ENCODE measurements around the gene MRPL36. TPM values are rescaled to one million over a fixed set of nuclear protein-coding genes. Genes with fewer than 3 reads are reported as not detected.

Gene MRPL36
- total RNA-seq, 4 donors from 2014 or later = 26.7 to 37.4 (median 32.7) TPM

DNA sequence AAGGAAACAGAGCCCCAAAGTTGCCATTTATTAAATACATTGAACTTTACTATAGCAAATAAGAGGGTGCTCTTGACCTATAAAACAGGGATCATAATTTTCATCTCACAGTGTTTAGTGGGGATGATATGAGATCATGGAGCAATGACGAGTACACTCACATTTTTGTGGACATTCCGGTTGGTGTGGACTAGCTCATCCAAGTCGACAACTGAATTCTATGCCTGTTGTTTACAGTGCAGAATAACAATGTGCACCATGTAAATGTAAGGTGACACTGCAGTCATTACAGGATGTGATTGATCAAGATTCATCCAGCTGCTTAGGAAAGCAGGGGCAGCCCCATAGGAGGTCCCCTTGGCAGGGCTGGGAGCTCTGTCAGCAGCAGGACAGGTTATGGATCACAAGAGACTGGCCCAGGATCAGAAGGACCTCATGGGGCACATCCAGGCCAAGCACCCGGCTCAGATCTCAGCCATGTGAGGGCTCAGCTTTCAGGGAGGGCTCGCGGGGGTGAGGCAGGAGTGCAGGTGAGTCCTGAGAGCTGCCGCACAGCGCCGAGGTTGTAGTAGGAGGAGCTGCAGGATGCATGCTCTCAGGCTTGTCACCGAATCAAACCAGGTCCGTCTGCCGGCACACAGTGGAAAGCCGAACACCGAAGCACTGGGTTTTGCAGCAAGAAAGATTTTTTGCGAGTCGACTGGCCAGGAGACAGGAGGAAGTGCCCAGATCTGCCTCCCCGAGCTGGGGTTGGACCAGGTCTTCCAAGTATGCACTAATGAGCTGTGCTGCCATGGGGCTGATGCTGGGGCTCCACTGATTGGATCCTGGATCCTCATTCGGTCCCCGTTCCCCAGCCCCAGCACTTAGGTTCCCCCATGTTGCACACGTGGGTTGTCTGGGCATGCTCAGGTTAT, 28.2 kb downstream of the MRPL36 start:
- intact Hi-C loops (cut with DNase I; ENCODE audit: low total_unique reads) (no loop called here), in situ Hi-C loops (cut with MboI; ENCODE audit: low pct_ligation_motif_present in 1 of 4, low pct_unique_long_range_greater_than_20kb in 1 of 4, low sequenced_read_pairs in 3 of 4) (loop anchor here in 2 of 4 donors (25.0 kb wide), 1 partner anchor 241 kb away; no protein-coding TSS in a partner anchor)
- WGBS, 2 donors (ENCODE audit: low coverage in 1 of 2) = 77% methylated on average over 20 of the region's 20 CpGs; no CpG with 5 or more reads in 1 of the 2 donors
- DNase-seq = no peak
- no peak overlapping the region for H3K4me3 ChIP-seq
- no peaks in the 10 kb centered on the region for H3K36me3 ChIP-seq
- TF ChIP-seq, protein P1, sequence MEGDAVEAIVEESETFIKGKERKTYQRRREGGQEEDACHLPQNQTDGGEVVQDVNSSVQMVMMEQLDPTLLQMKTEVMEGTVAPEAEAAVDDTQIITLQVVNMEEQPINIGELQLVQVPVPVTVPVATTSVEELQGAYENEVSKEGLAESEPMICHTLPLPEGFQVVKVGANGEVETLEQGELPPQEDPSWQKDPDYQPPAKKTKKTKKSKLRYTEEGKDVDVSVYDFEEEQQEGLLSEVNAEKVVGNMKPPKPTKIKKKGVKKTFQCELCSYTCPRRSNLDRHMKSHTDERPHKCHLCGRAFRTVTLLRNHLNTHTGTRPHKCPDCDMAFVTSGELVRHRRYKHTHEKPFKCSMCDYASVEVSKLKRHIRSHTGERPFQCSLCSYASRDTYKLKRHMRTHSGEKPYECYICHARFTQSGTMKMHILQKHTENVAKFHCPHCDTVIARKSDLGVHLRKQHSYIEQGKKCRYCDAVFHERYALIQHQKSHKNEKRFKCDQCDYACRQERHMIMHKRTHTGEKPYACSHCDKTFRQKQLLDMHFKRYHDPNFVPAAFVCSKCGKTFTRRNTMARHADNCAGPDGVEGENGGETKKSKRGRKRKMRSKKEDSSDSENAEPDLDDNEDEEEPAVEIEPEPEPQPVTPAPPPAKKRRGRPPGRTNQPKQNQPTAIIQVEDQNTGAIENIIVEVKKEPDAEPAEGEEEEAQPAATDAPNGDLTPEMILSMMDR (IDR thresholded peaks at IDR 0.05) = no peak
- no peaks in the 10 kb centered on the region for H3K4me1 ChIP-seq
- H3K9me3 ChIP-seq = no peaks in the 10 kb centered on the region
- no peak overlapping the region for H3K27ac ChIP-seq
- H3K27me3 ChIP-seq = no peaks in the 10 kb centered on the region

DNA sequence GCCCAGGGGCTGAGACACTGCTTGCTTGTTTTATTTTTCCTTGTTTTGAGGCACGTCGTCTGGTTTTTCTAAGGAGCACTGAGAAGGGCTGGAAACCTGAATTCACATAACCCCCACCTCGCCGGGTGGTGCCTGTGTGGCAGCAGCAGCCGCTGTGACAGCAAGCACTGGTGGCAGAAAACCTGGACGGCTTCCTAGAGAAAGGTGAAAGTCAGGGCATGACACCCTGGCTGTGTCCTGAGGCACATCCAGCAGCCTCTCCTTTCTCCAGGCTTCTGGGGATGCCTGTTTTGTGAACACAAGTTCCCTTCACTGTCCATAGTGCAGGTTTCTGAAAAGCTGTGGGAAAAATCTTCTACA, 29.2 kb downstream of the MRPL36 start:
- intact Hi-C loops (cut with DNase I; ENCODE audit: low total_unique reads) (no loop called here), in situ Hi-C loops (cut with MboI; ENCODE audit: low pct_ligation_motif_present in 1 of 4, low pct_unique_long_range_greater_than_20kb in 1 of 4, low sequenced_read_pairs in 3 of 4) (loop anchor here in 2 of 4 donors (25.0 kb wide), 1 partner anchor 242 kb away; no protein-coding TSS in a partner anchor)
- H3K9me3 ChIP-seq = no peaks in the 10 kb centered on the region
- no peak for DNase-seq
- no peak for TF ChIP-seq POLR2AphosphoS5 (IDR thresholded peaks at IDR 0.05)
- TF ChIP-seq, protein P1 (IDR thresholded peaks at IDR 0.05) = no peak
- TF ChIP-seq POLR2A (IDR thresholded peaks at IDR 0.05) = no peak
- no peak for TF ChIP-seq EP300 (IDR thresholded peaks at IDR 0.05; ENCODE audit: low read depth)
- no peak overlapping the region for H3K27ac ChIP-seq
- WGBS, 2 donors (ENCODE audit: low coverage in 1 of 2) = 71% methylated on average over 6 of the region's 6 CpGs; no CpG with 5 or more reads in 1 of the 2 donors
- no peaks in the 10 kb centered on the region for H3K4me1 ChIP-seq
- no peak overlapping the region for H3K4me3 ChIP-seq
- H3K27me3 ChIP-seq = peaks cover 3% of the 10 kb centered on the region
- H3K36me3 ChIP-seq = no peaks in the 10 kb centered on the region

DNA sequence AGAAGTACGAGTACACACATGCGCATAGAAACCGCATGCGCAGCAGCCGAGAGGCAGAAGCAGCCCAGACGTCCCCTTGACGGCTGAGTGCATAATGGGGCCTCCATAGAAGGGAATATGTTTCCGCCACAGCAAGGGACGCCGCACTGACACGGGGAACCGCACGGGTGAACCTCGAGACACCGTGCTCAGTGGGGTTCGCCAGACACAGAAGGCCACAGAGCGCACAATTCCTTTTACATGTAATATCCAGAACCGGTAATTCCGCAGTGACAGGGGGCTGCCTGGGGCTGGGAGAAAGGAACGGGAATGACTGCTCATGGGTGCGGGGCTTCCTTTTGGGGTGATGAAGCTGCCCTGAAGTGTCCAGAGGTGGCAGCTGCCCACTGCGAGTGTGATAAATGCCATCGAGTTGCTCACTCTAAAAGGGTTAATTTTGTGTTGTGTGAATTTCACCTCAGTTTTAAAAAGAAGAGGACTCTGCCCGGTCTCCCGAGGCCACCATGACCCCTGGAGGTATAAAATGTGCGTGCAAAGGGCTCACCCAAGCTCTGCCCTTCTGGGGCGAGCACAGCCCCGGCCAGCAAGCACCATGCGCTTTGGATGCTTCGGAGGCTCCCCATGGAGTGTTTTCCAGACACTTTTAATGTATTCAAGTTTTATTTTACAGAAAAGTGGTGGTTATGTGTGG, 29.7 kb downstream of the MRPL36 start:
- no peak for DNase-seq
- 87% methylated on average over 30 of the region's 30 CpGs; no CpG with 5 or more reads in 1 of the 2 donors for WGBS, 2 donors (ENCODE audit: low coverage in 1 of 2)
- intact Hi-C loops (cut with DNase I; ENCODE audit: low total_unique reads) (no loop called here), in situ Hi-C loops (cut with MboI; ENCODE audit: low pct_ligation_motif_present in 1 of 4, low pct_unique_long_range_greater_than_20kb in 1 of 4, low sequenced_read_pairs in 3 of 4) (loop anchor here in 2 of 4 donors (25.0 kb wide), 1 partner anchor 242 kb away; no protein-coding TSS in a partner anchor)
- H3K27ac ChIP-seq = no peak overlapping the region
- H3K4me1 ChIP-seq = no peaks in the 10 kb centered on the region
- no peaks in the 10 kb centered on the region for H3K36me3 ChIP-seq
- H3K9me3 ChIP-seq = no peaks in the 10 kb centered on the region
- no peak for TF ChIP-seq POLR2AphosphoS5 (IDR thresholded peaks at IDR 0.05)
- TF ChIP-seq EP300 (IDR thresholded peaks at IDR 0.05; ENCODE audit: low read depth) = no peak
- TF ChIP-seq, protein P1 (IDR thresholded peaks at IDR 0.05) = no peak
- H3K27me3 ChIP-seq = peaks cover 8% of the 10 kb centered on the region
- H3K4me3 ChIP-seq = no peak overlapping the region

DNA sequence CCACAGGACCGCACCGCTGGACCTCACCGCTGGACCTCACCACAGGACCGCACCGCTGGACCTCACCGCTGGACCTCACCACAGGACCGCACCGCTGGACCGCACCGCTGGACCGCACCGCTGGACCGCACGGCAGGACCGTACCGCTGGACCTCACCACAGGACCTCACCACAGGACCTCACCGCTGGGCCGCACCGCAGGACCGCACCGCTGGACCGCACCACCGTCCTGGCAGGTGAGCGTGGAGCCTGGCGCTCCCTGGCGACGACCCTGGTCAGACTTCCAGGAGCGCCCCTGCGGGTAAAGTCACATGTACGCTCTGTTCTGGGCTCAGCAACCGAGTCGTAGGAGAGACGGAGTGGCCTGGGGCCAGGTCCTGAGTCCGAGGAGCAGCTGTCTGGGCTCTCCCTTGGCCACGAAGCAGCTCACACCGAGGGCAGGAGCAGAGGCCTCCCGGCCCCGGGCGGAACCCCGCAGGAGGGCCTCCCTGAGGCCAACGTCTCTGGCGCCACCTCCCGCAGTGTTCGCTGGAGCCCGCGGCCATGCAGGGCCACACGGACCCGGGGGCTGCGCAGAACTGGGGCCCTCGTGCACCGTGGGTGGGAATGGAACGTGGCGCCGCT, 30.5 kb downstream of the MRPL36 start:
- H3K9me3 ChIP-seq = no peaks in the 10 kb centered on the region
- H3K27ac ChIP-seq = no peak overlapping the region
- no peak for DNase-seq
- whole genome bisulfite sequencing, 2 donors (ENCODE audit: low coverage in 1 of 2) = 60 to 96% methylated on average over 2 to 17 of the region's 54 CpGs
- intact Hi-C loops (cut with DNase I; ENCODE audit: low total_unique reads) (no loop called here), in situ Hi-C loops (cut with MboI; ENCODE audit: low pct_ligation_motif_present in 1 of 4, low pct_unique_long_range_greater_than_20kb in 1 of 4, low sequenced_read_pairs in 3 of 4) (loop anchor here in 2 of 4 donors (25.0 kb wide), 1 partner anchor 243 kb away; no protein-coding TSS in a partner anchor)
- H3K36me3 ChIP-seq = no peaks in the 10 kb centered on the region
- peaks cover 13% of the 10 kb centered on the region for H3K27me3 ChIP-seq
- TF ChIP-seq POLR2AphosphoS5 (IDR thresholded peaks at IDR 0.05) (no peak), EP300 (IDR thresholded peaks at IDR 0.05; ENCODE audit: low read depth) (no peak), POLR2A (IDR thresholded peaks at IDR 0.05) (no peak)
- TF ChIP-seq, protein P1 (IDR thresholded peaks at IDR 0.05) = no peak
- H3K4me3 ChIP-seq = no peak overlapping the region
- H3K4me1 ChIP-seq = no peaks in the 10 kb centered on the region
